Measurements from ENCODE around the gene KCTD7. TPM values are rescaled to one million over a fixed set of nuclear protein-coding genes. Genes with fewer than 3 reads are reported as not detected.
"Not testable (repeated sequence)": the region's sequence is repeated elsewhere in the genome, so short reads cannot be mapped to it uniquely, and the experiment has no call there.

Gene KCTD7
- total and polyA plus RNA-seq, 2 donors (not counting 1 experiment from before 2014, with no cell fraction given), result 15.2 to 17.4 TPM

DNA sequence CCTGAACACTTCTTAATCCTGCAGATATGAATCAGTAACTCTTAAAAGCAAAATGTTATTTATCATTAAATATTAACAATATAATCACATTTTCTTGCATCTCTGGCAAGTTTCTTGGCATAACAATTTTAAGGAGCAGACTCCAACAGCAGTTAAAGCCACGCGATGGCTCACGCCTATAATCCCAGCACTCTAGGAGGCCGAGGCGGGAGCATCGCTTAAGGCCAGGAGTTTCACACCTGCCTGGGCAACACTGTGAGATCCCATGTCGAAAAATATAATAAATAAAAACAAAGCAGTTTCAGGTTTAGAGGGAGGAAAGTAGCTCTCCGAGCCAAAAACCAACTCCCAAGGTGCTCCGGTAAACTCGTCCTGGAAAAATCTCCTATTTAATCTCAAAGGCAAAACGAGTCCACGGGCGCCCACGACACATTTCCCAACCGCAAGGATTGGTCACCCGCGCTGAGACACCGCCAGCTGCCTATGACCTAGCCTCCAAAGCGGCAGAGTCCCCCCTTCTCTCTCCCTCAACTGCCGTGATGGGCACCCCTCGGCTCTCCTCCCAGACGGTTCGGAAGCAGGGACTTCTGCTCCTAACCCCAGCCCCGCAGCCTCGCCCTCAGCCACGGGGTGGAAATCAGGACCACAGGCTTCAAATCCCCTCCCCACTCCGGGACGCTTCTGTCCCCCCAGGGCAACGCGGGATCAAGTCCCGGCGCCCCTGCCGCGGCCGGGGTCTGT is 37.5 kb upstream of the KCTD7 start:
- H3K27ac ChIP-seq (ENCODE audit: insufficient read depth, low read length), result peak overlapping the region; percentile 99
- H3K79me2 ChIP-seq (ENCODE audit: control insufficient read depth, insufficient read depth, low read length), result peaks cover 63% of the 10 kb centered on the region
- peak overlapping the region; percentile 96 for H3K9ac ChIP-seq (ENCODE audit: insufficient read depth, low read length)
- H3K36me3 ChIP-seq (ENCODE audit: control insufficient read depth, insufficient read depth, low read length); H3K4me1 ChIP-seq (ENCODE audit: control insufficient read depth, extremely low read depth, insufficient read depth, low read length); H4K20me1 ChIP-seq (ENCODE audit: control insufficient read depth, extremely low read depth, insufficient read depth, low read length); H2AFZ ChIP-seq (ENCODE audit: low read length); H3K27me3 ChIP-seq (ENCODE audit: control insufficient read depth, insufficient read depth, low read length); H3K9me3 ChIP-seq (ENCODE audit: control insufficient read depth, insufficient read depth, low read depth, low read length): not testable (repeated sequence)
- peak overlapping the region; percentile 78 for H3K4me2 ChIP-seq (ENCODE audit: extremely low read depth, insufficient read depth, low read length)
- H3K4me3 ChIP-seq (replicated peaks in 1 of 4; ENCODE audit: control extremely low read depth in 1 of 4, insufficient read depth in 1 of 4, low read depth in 3 of 4, low read length in 4 of 4), result peak overlapping the region; percentile 77 to 99 (median 90)
- peak; percentile 15 to 18 for DNase-seq (ENCODE audit: low read depth in 2 of 2)

DNA sequence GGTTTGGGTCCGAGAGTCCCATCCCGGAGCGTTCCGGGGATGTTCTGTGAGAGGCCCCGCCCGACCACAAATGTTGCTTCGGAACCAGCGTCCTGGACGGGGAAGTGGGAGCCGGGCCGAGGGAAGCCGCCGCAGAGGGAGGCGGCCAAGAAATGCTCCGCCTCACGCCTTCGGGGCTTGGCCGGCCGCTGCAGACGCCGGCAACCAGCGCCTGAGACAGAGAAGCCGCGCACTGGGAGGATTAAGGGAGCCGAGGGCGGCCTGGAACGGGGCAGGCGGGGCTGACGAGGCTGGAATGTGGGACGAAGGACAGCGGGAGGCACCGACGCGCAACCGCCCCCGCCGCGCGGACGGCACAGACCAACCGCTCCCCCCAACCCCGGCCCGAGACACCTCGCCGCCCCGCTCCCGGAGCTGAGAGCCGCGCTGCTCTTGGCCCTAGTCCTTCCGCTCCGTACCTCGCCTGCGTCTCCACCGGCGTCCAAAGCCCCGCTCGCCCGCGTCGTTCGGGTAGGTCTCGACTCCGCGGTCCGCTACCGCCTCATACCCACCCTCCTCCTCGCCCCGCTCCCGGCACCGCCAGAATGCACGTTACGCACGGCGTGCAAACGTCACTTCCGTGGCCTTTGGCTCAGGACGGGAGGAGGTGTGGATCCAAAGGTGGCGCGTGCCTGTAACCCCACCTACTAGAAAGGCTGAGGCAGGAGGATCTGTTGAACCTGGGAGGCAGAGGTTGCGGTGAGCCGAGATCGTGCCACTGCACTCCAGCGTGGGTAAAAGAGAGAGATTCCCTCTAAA is 36.7 kb upstream of the KCTD7 start:
- H3K36me3 ChIP-seq (ENCODE audit: control insufficient read depth, insufficient read depth, low read length), result no peaks in the 10 kb centered on the region
- peak overlapping the region; percentile 85 for H2AFZ ChIP-seq (ENCODE audit: low read length)
- peak overlapping the region; percentile 78 for H3K4me2 ChIP-seq (ENCODE audit: extremely low read depth, insufficient read depth, low read length)
- peak overlapping the region; percentile 99 for H3K27ac ChIP-seq (ENCODE audit: insufficient read depth, low read length)
- no peaks in the 10 kb centered on the region for H4K20me1 ChIP-seq (ENCODE audit: control insufficient read depth, extremely low read depth, insufficient read depth, low read length)
- peaks cover 8% of the 10 kb centered on the region for H3K4me1 ChIP-seq (ENCODE audit: control insufficient read depth, extremely low read depth, insufficient read depth, low read length)
- no peaks in the 10 kb centered on the region for H3K9me3 ChIP-seq (ENCODE audit: control insufficient read depth, insufficient read depth, low read depth, low read length)
- peaks cover 55% of the 10 kb centered on the region for H3K79me2 ChIP-seq (ENCODE audit: control insufficient read depth, insufficient read depth, low read length)
- TF ChIP-seq, protein P1, sequence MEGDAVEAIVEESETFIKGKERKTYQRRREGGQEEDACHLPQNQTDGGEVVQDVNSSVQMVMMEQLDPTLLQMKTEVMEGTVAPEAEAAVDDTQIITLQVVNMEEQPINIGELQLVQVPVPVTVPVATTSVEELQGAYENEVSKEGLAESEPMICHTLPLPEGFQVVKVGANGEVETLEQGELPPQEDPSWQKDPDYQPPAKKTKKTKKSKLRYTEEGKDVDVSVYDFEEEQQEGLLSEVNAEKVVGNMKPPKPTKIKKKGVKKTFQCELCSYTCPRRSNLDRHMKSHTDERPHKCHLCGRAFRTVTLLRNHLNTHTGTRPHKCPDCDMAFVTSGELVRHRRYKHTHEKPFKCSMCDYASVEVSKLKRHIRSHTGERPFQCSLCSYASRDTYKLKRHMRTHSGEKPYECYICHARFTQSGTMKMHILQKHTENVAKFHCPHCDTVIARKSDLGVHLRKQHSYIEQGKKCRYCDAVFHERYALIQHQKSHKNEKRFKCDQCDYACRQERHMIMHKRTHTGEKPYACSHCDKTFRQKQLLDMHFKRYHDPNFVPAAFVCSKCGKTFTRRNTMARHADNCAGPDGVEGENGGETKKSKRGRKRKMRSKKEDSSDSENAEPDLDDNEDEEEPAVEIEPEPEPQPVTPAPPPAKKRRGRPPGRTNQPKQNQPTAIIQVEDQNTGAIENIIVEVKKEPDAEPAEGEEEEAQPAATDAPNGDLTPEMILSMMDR (conservative IDR thresholded peaks at IDR 0.05 in 1 of 2, IDR thresholded peaks at IDR 0.05 in 1 of 2; ENCODE audit: low read depth in 1 of 2, low read length in 2 of 2), result no peak
- no peak for TF ChIP-seq EZH2 (IDR thresholded peaks at IDR 0.05; ENCODE audit: low read length, missing control alignments)
- peak; percentile 86 to 87 for DNase-seq (ENCODE audit: low read depth in 2 of 2)
- H3K27me3 ChIP-seq (ENCODE audit: control insufficient read depth, insufficient read depth, low read length), result no peaks in the 10 kb centered on the region
- peak overlapping the region; percentile 77 to 99 (median 90) for H3K4me3 ChIP-seq (replicated peaks in 1 of 4; ENCODE audit: control extremely low read depth in 1 of 4, insufficient read depth in 1 of 4, low read depth in 3 of 4, low read length in 4 of 4)
- H3K9ac ChIP-seq (ENCODE audit: insufficient read depth, low read length), result peak overlapping the region; percentile 96

DNA sequence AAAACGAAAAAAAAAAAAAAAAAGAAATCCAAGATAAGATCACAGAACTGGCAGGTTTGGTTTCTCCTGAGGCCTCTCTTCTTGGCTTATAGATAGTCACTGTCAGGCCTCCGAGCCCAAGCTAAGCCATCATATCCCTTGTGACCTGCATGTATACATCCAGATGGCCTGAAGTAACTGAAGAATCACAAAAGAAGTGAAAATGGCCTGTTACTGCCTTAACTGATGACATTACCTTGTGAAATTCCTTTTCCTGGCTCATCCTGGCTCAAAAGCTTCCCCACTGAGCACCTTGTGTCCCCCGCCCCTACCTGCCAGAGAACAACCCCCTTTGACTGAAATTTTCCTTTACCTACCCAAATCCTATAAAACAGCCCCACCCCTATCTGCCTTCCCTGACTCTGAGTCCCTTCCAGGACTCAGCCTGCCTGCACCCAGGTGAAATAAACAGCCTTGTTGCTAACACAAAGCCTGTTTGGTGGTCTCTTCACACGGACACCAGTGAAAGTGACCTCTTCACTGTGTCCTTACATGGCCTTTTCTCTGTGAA is 36.0 kb upstream of the KCTD7 start:
- not testable (repeated sequence) for DNase-seq (ENCODE audit: low read depth in 2 of 2); H3K27me3 ChIP-seq (ENCODE audit: control insufficient read depth, insufficient read depth, low read length); H4K20me1 ChIP-seq (ENCODE audit: control insufficient read depth, extremely low read depth, insufficient read depth, low read length); H3K9me3 ChIP-seq (ENCODE audit: control insufficient read depth, insufficient read depth, low read depth, low read length); H3K4me1 ChIP-seq (ENCODE audit: control insufficient read depth, extremely low read depth, insufficient read depth, low read length); H3K36me3 ChIP-seq (ENCODE audit: control insufficient read depth, insufficient read depth, low read length)
- H3K27ac ChIP-seq (ENCODE audit: insufficient read depth, low read length), result peak overlapping the region; percentile 99
- H3K9ac ChIP-seq (ENCODE audit: insufficient read depth, low read length), result peak overlapping the region; percentile 96
- H3K4me3 ChIP-seq (replicated peaks in 1 of 4; ENCODE audit: control extremely low read depth in 1 of 4, insufficient read depth in 1 of 4, low read depth in 3 of 4, low read length in 4 of 4), result peak overlapping the region; percentile 77 to 99 (median 90)
- H3K79me2 ChIP-seq (ENCODE audit: control insufficient read depth, insufficient read depth, low read length), result peaks cover 49% of the 10 kb centered on the region
- peak overlapping the region; percentile 69 for H3K4me2 ChIP-seq (ENCODE audit: extremely low read depth, insufficient read depth, low read length)
- peak overlapping the region; percentile 85 for H2AFZ ChIP-seq (ENCODE audit: low read length)

DNA sequence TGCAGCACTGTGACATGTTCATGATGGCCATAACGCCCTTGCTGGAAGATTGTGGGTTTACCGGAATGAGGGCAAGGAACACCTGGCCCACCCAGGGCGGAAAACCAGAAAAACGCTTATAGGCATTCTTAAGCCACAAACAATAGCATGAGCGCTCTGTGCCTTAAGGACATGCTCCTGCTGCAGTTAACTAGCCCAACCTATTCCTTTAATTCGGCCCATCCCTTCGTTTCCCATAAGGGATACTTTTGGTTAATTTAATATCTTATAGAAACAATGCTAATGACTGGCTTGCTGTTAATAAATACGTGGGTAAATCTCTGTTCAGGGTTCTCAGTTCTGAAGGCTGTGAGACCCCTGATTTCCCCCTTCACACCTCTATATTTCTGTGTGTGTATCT is 34.6 kb upstream of the KCTD7 start:
- H3K4me3 ChIP-seq (replicated peaks in 1 of 4; ENCODE audit: control extremely low read depth in 1 of 4, insufficient read depth in 1 of 4, low read depth in 3 of 4, low read length in 4 of 4); H3K9me3 ChIP-seq (ENCODE audit: control insufficient read depth, insufficient read depth, low read depth, low read length); H3K4me2 ChIP-seq (ENCODE audit: extremely low read depth, insufficient read depth, low read length); H3K27ac ChIP-seq (ENCODE audit: insufficient read depth, low read length); H3K36me3 ChIP-seq (ENCODE audit: control insufficient read depth, insufficient read depth, low read length); H3K27me3 ChIP-seq (ENCODE audit: control insufficient read depth, insufficient read depth, low read length); H4K20me1 ChIP-seq (ENCODE audit: control insufficient read depth, extremely low read depth, insufficient read depth, low read length); H2AFZ ChIP-seq (ENCODE audit: low read length); H3K9ac ChIP-seq (ENCODE audit: insufficient read depth, low read length); DNase-seq (ENCODE audit: low read depth in 2 of 2); H3K4me1 ChIP-seq (ENCODE audit: control insufficient read depth, extremely low read depth, insufficient read depth, low read length): not testable (repeated sequence)
- peaks cover 36% of the 10 kb centered on the region for H3K79me2 ChIP-seq (ENCODE audit: control insufficient read depth, insufficient read depth, low read length)
